NCI-H460 (cell line): ENCODE data around the gene MLLT1. TPM values are rescaled to one million over a fixed set of nuclear protein-coding genes. Genes with fewer than 3 reads are reported as not detected.

ENCODE experiments used
- DNase-seq: peaks from one replicate; pipeline ENCODE4 v3.0.0-alpha.2; 2016; ENCODE audit warnings: low read depth; ENCODE audit errors: extremely low read depth
- total RNA-seq: library from RNA; depleted of rRNA; stranded (reverse); fragments of >200 nt; shearing (Covaris generic); gene quantifications from 2 replicates; pipeline ENCODE4 v1.2.3, GENCODE V29; 2014

Gene MLLT1
- total RNA-seq, 1 experiment from 2014 or later: 14.6 TPM

DNA sequence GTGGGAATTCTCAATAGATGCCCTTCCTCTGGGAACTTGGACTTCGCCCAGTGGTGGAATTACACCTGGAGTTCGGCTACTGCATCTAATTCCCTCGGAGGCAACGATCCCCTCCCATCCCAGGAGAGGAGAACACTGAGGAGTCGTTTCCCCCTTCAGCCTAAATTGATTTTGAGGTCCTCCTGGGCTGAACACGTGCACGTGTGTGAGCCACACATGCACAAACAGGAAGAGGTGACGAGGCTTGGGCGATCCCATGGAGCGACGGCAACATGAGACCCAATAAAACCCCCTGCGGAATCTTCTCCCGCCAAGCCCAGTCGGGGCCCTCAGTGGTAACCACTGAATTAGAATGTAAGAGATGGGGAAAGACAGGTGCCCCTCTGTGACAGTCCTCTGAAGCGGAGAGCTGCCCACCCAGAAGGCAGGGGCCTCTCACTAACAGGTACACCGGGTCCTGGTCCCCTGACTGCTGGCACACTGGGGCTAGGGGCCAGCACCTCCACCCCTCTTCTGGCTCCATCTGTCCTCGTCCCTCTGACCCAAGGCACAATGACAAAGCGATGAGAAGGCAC lies 4.5 kb downstream of the MLLT1 start:
- no peak for DNase-seq

GRCh38 chr19:6274756-6275155 lies 5.0 kb downstream of the MLLT1 start:
- DNase-seq: no peak

- peak; percentile 93 for DNase-seq
These were observed 5.8 kb downstream of the MLLT1 start for GRCh38 chr19:6273701-6274601.

DNA sequence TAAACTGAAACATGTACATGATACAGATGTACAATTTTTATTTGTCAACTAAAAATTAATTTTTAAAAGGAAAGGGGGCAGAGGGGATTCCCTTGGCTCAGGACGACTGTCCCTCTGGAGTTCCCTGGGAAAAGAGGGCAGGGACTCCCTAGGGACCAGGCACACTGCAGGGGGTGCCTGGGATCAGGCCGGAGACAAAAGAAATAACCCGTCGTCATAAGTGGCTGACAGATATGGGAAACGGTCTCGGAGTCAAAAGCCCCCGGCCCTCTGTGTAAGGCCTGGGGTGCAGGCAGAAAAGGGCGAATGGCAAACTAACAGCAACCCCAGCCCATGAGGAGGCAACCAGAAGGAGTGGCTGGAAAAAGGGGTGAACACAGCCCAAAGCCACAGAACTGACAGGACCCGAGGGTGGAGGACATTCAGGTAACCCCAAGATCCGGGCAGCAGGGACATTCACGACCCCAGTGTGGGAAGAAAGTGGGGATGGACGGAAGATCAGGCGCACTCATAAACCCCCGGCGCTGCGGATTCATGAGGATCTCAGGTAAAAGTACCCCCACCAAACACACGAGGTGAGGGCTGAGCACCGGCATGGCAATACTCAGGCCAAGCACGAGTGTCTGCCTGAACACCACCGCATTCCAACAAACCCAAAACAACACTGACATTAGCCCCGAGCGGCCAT lies 6.7 kb downstream of the MLLT1 start:
- no peak for DNase-seq

DNA sequence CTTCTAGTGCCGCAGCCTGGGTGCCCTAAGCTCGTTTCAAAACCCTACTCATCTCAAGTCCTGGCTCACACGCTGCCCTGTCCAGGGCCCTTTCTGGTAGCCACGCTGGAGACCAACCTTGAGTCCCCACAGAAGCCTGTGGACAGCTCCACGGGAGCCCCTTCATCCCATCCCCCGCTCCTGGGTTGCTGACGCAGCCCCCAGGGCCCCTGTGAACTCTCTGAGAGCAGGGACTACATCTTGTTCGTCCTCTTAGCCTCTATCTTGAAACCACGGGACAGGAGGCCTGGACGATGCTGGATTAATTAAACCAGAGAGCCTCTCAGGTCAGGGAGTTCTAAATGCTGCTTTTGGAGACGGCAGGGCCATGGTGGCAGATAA lies 7.4 kb downstream of the MLLT1 start:
- no peak for DNase-seq

DNA sequence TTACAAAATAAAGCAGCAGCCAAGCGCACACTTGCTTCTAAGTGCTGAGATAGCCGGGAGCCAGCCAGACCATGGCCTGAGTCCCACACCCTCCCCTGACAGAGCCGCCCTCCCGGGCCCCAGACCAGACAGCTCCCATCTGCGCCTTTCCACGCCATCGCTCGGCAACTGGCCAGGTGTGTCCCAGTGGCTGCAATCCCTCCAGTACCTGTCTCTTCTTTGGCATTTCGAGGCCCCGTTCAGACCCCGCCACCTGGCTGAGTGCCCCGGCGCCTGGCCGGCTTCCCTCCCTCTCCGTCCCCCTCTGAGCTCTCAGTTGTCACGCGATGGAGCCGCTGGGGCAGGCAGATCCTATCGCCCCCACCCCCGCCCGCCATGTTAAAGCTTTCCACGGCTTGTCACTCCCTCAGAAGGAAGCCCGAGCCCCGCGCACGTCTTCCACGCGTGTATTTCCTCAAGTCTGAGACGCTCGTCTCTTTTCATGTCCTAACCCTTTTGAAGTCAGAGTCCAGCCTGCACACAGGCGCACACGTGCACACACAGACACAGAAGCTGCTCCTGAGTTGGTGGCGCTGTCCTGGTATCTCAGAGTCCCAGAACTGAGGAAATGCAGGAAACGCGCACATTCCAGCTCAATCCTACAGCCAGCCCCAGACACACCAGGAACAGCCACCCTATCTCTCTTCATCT lies 7.9 kb downstream of the MLLT1 start:
- DNase-seq: no peak

GRCh38 chr19:6271251-6271650 lies 8.5 kb downstream of the MLLT1 start:
- DNase-seq: no peak

- DNase-seq: no peak
These were observed 9.0 kb downstream of the MLLT1 start for GRCh38 chr19:6270822-6271221.

- no peak for DNase-seq
These were observed 9.6 kb downstream of the MLLT1 start for GRCh38 chr19:6270076-6270745.

DNA sequence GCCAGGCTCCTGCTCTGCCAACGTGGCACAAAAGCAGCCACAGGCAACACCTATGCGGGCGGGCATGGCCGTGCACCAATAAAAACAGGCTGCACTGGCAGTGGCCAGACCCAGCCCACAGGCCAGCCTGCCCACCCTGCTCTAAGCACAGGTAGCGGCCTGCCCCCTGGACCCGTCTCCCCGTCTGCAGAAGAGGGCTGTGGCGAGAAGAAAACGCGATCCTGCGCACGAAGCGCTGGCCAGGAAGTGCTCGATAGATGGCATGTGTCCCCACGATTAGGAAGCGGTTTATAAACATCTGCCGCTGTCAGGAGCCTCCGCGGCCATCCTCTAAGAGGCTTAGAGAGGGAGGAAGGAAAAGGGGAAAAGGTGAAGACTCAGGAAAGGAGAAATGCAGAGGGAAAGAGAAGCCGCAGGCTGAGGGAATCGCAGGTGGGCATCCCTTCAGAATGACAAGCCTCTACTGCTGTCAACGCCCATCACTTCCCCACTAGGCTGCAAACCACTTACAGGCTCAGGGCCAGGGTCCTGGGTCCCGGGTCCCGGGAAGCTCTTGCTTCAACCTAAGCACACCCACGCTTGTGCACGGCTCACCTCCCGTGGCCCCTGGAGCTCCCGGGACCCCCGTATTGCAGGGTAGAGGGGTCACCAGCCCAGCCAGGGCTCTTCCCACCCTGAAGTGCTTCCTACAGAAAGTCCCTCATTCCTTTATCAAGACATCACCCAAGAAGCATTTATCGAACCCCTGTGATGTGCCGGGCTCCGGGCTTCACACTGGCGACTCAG lies 10.5 kb downstream of the MLLT1 start:
- no peak for DNase-seq

DNA sequence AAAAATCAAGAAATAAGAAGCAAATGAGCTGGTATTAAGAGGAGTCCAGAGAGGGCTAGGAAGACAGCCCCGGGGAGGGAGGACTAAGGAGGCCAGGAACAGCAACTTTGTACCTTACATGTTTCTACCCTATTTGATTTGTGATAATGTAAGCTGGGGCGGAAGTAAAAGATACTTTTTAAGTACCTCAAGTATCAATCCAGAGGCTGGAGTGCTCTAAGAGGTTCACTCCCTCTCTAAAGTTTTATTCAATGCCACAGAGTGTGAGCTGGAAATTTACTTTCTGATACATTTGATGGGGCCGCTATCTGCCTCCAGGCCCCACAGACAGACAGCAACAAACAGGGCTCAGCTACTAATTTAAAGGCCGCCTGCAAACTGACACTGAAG lies 11.4 kb downstream of the MLLT1 start:
- no peak for DNase-seq

DNA sequence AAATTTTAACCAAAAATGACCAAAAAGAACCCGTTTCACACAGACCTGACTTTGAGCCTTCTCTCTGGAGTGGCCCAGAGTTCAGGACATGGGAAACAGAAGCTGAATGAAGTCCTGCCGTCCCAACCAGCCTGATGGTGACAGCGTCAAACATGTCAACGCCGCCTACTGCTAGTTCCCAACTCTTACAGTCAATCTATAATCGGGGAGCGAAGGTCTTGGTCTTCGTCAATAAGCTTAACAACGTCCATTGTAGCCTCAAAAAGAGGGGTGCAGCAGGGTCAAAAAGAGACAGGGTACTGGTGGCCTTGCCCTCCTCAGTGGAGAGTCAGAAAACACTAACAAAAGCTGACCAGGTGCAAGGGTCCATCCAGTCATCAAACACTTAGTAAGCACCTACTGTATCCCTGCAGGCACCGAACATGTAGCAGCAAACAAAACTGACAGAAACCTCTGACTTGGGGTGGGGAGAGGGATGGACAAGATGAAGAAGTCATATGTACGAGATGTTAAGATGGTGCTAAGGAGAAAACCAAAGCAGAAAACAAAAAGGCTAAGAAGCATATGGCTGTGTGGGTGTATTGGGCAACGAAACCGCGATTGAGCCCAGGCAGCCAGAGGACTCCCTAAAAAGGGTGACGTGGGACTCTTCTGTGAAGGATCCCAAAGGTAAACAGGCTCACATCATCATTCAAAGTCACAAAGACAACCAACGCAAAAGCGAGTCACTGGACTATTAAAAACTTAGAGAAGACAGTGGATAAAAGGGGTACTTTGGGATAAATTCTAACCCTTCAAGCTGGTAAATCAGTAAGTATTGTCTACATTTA lies 12.0 kb downstream of the MLLT1 start:
- DNase-seq: no peak

DNA sequence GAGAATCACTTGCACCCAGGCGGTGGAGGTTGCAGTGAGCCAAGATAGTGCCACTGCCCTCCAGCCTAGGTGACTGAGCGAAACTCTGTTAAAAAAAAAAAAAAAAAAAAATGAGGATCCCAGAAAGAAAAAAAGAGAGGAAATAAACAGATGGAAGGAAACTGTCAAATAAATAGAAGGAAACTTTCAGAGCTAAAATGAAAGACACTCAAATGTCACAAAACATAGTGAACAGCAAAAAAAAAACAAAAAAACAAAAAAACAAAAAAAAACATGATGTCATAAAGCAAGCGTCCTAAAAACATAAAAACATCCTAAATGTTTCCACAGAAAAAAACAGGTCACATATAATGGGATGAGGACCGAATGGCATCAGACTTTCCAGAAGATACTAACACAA lies 15.0 kb downstream of the MLLT1 start:
- no peak for DNase-seq

DNA sequence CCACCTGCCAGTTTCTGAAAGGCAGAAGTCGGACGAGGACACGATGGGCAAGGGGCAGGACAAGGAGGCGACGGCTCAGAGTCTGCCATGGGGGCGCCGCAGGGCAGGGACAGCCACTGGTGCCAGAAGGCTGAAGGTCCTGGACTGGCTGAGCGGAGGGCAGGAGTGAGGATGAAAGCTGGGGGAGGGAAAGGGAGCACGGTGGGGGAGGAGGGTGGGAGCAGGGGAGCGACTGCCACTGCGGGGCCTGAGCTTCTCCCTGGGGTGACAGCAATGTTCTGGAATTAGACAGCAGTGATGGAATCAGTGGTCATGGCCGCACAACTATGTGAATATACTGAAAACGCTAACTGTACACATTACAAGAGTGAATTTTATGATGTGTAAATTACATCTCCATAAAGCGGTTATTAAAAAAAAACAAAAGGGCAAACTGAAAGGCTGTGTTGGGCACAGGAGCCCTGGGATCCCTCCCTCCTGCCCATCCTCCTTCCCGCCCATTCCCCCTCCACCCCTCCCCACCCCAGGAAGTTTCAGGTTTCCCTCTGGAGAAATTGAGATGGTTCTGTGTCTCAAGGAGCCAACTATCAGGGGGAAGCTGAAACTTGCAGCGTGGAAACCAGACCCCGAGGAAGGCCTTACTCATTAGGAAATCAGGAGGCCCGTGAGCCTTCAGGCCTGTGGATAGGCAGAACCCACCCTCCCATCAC lies 15.9 kb downstream of the MLLT1 start:
- DNase-seq: no peak

- DNase-seq: no peak
These were observed 16.5 kb downstream of the MLLT1 start for GRCh38 chr19:6263306-6263705.

DNA sequence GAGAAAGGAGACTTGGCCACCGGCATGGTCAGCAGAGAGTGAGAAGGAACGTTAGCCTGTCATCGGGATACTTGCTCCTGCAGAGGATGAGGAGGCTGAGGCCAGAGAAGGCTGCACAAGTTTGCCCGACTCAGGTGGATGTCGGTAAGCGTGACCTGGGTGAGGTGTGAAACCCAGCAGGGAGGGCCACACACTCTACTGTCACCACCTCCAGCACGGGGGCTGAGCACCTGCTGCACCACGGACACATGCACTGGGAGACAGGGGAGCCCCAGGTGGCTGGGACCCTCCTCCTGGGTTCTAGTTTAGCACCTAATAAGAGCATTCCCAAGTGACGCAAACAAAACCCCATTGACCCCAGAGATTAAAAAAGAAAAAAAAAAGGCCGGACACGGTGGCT lies 17.3 kb downstream of the MLLT1 start:
- DNase-seq: no peak

- DNase-seq: no peak
These were observed 17.9 kb downstream of the MLLT1 start for GRCh38 chr19:6261883-6262282.

GRCh38 chr19:6260912-6261650 lies 18.7 kb downstream of the MLLT1 start:
- peak; percentile 26 for DNase-seq
